NCI-H1105 treated with DMSO at 0.1 percent for 48 hours (cell line): Measurements from ENCODE around the gene GPC5.
"Not testable (repeated sequence)": the region's sequence is repeated elsewhere in the genome, so short reads cannot be mapped to it uniquely, and the experiment has no call there.

Experiments used
- DNase-seq: peaks from one replicate; lab custom pipeline; 2025; lab: John Stamatoyannopoulos, UW

GPC5 gene

DNA sequence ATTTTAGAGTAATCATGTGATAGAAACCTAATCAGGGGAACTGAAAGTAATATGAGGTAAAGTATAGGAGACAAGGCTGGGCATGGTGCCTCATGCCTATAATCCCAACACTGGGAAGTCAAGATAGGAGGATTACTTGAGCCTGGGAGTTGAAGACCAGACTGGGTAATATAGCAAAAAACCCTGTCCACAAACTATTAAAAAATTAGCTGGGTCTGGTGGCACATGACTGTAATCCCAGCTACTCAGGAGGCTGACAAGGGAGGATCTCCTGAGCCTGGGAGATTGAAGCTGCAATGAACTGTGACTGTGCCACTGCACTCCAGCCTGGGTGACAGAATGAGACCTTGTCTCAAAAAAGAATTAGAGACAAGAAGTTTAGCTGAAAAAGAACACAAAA is 469.9 kb downstream of the GPC5 start:
- DNase-seq: no peak

DNA sequence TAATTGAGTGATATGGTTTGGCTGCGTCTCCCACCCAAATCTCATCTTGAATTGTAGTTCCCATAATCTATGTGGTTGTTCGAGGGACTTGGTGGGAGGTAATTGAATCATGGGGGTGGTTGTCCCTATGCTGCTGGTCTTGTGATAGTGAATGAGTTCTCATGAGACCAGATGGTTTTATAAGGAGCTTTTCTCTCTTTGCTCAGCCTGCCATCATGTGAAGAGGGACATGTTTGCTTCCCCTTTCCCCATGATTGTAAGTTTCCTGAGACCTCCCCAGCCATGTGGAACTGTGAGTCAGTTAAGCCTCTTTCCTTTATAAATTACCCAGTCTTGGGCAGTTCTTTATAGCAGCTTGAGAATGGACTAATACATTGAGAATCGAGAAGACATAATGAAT is 480.1 kb downstream of the GPC5 start:
- no peak for DNase-seq

DNA sequence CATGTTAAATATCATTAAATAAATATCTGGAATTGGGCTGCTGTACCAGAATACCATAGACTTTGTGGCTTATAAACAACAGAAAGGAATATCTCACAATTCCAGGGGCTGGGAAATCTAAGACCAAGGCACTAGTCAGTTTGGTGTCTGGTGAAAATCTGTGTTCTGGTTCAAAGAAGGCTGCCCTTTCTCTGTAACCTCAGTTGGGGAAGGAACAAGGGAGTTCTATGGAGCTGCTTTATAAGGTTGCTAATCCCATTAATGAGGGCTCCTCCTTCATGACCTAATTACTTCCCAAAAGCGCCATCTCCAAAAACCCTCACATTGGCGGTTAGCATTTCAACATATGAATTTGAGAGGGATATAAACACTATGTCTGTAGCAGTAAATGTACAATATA is 480.9 kb downstream of the GPC5 start:
- no peak for DNase-seq

DNA sequence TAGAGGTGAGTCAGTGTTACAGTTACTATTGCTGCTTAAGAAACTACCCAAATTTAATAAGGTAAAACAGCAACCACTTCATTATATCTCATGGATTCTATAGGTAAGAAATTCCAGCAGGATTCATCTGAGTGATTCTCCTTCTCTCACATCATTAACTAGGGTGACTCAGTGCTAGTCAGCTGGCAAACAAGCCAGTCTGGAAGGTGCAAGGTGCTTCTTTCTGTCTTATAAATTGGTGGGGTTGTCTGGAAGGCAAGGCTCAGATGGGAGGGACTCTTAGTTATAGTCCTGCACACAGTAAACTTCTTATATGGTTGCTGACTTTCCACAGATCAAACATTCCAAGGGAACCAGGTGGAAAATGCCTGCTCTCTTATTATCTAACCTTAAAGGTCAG is 484.5 kb downstream of the GPC5 start:
- no peak for DNase-seq

DNA sequence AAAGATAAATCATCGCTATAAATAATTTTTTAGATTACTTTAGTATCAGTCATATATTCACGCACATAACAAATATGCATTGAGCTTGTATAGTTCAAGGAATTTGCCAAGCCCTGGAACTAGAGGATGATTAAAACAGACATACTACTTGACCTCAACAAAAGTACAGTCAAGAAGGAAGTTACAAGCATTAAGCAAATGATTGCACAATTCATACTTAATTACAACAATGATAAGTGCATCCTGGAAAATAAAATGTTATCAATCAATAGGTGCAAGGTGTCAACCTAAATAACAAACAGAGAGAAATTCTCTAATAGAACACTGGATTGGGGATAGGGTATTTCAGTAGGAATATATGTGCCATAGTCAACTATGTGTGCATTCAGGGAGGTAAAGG is 491.2 kb downstream of the GPC5 start:
- DNase-seq: no peak

DNA sequence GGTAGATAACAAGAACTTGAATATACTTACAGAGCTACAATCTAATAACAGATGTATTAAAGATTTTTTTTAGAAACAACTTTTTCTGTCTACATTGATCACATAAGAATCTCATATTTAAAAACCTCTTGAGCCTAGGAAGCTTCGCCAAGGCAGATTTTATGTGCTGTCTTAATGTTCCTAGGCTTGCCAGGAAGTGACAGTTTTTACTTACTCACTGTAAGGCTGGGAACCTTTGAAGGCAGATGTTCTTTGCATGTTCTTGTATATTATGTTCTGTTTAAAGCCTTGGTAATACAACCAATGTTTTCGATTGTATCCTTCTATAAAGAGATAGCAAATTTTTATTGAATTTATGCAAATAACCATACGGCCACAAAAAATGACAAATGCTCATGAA is 492.7 kb downstream of the GPC5 start:
- no peak for DNase-seq

DNA sequence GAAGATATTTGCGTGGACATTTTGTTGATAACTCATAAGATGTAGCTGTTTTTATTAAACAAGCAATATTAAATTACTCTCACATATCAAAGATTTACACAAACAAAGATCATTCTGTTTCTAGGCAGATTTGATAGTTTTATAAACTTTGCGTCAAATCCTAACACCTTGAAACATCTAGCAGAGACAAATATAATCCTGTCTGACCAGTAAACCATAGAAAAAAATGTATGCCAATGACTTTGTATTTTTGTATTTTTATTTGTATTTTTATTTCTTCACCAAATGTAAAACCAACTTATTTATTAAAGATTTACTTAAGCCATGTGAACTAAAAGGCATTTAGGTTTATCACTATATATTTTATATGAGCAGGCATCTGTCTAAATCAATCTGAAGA is 494.6 kb downstream of the GPC5 start:
- DNase-seq: no peak

DNA sequence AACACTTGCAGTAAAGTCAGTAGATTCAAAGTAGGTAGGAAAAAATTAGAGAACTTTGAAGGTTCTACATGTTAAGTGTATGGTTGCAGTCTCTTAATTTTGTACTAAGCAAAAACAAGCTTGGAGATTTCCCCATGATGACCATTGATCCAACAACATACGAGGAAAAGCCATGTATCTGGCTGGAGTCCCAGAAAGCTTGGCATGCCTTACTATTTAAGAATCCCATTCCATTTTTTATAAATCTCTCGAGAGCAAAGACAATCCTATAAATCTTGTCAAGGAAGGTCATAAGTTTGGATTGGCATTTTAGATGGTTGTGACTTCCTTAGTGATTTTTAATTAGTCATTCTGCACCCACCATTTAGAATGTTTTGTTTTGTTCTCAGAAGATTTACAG is 495.9 kb downstream of the GPC5 start:
- DNase-seq: peak; percentile 10

DNA sequence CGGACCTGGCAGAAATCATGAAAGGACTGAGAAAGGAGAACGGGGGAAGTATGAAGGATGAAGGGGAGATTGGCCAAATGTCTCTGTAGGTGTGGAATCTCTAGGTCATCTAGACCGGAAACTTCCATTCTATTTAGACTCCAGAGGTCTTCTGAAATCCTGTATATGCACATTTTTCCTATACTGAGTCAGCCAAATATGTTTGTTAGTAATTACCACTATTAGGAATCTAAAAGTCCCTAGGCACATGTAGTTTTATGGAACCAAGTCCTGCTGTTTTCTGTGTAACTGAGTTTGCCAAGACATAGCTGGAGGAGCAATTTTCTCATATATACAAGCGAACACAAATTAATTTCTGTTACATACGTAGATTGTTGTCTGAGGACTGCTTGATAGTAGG is 498.1 kb downstream of the GPC5 start:
- no peak for DNase-seq

DNA sequence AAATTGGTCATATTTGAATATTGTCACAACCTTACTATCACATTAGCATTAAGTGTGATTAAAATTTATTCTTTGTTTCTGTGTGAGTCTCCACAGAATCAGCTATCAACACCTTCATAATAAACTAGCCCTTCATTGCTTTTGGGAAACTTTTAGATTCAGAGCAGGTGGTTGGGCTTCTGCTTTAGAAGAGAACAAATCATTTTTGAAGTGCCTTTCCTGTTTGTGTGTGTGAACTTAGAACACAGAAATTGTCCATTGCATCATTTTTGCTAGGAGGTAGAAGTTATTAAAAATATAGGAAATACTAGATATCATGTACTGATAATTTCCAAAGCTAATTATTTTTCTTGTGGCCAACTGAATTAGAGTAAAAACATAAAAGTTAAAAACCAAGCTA is 500.6 kb downstream of the GPC5 start:
- DNase-seq: not testable (repeated sequence)

DNA sequence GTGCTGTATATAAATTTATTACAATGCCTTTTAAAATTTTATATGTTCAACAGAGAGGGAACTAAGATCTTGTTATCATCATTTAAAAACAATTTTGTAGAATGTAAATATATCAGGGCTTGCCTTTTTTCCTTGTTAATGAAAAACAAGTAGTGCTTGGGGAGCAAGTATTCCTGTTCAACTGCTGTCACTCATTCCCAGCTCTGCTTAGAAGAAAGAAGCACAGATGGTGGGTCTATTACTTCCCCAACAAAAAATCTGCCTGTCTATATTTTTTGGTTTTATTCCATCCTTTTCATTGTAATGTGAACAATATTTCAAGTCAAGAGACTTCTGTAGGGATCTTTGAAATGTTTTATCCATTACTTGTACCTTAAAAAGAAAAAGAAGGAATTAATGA is 503.9 kb downstream of the GPC5 start:
- no peak for DNase-seq

DNA sequence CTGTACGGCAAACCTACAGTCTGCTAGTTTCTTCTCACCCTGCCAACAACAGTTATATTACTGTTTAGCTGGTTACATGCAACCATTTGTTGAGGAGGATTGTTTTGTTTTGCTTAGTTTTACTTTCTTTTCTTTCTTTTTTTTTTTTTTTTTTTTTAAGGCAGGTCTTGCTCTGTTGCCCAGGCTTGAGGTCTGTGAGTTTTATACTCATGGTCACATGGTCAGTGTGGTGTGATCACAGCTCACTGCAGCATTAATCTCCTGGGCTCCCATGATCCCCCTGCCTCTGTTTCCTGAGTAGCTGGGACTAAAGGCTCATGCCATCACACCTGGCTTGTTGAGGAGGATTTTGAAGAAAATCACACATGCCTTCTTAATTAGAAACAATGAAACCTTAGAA is 505.6 kb downstream of the GPC5 start:
- no peak for DNase-seq

DNA sequence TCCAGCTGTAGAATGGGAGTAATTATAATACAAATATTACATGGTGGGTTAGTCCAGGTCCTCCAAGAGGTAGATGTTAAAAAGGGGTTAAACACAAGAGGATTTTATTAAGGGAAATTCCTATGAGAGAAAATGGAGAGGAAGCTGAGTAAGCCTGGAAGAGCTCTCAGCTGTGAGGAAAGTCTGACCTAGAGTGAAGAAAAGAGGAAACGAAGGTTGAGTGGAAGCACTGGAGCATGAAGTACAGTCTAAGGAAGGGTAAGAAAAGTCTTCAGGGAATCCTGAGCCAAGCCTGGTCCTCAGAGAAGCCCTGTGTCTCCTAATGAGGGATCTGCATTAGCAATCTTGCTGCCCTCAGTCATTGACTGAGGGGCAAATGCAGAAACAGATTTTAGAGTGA is 506.2 kb downstream of the GPC5 start:
- no peak for DNase-seq

DNA sequence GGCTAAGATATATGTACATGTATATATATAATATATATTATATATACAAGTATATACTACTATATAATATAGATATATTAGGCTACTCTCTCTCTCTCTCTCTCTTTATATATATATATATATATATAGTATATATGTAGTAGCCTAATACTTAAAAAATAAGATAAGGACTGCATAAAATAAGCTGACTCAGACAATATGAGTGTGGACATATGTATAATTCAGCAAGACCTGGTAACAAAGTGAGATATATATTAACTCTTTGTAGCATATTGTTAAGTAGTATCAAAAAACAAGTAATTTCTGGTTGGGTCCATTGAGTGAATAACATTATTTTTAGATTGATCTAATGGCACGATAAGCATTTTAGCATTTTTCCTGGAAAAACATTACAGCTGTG is 509.0 kb downstream of the GPC5 start:
- DNase-seq: no peak

DNA sequence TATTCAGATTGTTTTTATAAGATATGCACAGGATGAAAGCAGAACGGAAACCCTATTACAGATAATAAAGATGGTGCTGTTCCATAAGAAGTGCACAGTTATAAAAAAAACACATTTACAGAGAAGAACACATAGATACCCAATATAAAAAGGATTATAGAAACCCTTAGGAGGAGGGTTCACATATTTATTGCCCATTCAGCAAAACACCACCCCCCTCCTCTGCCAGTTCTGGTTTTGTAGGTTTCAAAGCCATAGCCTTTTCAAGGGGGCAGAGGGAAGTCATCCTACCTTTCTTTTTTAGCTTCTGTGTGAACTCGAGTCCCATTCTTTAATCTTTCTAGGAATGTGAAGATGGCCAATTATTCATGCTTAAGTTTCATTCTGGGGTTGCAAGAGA is 511.2 kb downstream of the GPC5 start:
- DNase-seq: no peak

DNA sequence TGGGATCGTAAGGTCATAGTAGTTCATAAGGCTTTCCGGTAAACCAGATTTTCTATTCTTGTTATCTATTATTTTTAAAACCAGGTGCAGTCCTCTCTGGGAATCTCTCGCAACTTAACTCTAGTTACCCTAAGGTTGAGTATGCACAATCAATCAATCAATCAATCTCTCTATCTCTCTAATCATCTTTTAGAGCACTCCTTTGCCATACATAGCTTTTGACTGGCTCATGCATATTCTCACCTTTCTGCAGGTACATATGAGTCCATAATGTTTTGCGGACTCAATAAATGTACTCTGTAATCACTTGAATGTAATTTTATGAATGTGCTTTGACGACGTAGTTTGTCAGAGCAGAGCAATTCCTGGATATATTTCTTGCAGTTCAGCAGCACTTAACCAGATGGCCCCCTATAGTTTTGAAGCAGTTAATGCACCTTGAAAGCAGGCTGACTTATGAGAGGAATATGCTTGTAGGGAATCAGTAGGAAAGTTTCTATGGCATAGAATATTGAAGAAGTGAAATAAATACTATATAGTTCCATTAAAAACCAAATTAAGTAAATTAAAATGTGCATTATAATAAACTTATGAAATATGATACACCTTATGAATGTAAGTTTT is 524.7 kb downstream of the GPC5 start:
- DNase-seq: no peak

DNA sequence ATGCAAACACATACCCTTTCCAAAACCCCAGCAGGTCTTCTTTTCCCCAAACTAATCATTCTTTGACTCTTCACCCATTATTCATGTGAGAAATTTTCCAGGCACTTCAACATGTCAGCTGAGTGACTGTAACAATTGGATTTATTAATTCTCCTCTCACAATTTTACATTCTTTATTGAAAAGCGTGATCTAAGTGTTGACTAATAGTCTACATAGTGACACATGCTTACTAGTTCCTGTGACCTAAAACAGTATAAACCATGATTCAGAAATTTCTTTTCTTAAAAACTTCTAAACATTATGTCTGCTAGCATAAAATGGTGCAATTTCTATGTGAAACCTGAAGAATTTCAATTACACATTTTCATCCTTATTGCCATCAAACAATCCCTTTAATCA is 532.3 kb downstream of the GPC5 start:
- no peak for DNase-seq

DNA sequence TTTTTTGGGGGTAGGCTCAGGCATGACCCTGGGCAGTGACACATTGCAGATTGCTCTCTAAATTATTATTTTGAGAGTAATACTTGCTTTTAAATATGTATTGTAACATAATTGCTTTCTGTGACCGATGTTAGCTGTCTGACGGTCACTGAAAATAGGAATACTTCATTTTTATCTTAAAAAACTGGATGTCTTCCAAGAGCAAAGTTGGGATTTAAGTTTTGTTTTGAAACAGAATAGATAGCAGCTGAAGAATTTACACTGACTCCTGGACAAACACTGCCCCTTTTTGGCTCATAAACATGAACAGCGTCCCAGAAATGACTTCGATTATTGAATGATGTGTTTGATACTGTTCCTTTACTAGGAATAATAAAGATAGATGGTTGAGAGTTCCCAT is 535.9 kb downstream of the GPC5 start:
- no peak for DNase-seq

DNA sequence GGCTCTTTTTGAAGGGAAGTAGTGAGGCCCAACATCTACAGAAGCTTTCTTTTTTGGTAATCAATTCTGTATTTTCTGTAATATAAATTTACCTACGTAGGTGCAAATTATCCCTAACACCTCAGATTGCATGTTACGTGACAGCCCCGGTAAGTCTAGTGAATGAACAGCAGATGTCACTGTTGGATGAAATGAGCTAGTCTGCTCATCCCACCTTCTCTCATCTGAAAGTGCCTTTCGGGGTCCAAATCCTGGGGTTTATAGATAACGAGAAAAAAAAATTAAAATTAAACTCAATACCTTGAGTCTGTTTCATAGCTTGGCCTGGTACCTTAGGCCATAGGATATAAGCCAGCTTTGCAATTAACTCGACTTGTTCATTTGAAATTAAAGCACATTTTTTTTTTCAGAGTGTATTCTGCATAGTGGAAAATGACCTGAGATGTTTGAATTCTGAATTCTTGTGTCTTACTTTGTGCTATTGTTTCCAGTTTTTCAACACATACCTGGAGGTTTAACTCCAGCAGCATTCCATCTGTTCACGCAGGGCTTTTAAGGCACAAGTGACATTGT is 548.2 kb downstream of the GPC5 start:
- peak; percentile 36 for DNase-seq

DNA sequence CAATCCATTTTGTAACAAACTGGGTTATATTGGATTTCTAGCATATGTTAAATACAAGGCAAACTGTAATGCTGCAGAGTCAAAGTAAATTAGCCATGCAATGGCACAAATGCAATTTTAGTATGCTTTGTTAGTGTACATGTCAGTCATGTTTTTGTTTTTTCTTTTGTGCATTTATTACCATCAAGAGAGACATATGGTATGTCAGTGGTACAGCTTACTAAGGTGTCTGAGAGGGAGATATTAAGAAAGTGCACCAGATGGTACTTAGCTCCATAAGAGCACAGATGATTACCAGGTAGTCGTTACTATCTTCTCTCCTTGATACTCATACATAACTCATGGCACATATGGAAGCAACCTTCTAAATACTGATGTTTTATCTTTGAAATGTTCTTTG is 550.3 kb downstream of the GPC5 start:
- DNase-seq: no peak

DNA sequence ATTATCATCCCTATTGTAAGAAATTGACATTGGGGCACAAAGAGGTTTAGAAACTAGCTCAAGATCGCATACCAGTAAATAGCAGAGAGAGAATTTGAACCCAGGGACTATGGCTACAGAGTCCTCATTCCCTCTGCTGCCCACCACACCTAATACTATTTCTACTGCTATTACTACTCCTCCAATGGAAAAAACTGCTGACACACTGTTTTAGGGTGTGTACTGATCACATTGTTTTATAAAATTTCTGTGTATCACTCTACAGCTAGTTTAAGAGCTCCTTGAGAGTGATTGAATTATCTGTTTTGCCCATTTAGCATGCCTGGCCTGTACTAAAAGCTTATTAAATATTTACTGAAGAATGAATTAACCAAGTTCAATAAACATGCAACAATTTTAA is 552.4 kb downstream of the GPC5 start:
- DNase-seq: no peak

DNA sequence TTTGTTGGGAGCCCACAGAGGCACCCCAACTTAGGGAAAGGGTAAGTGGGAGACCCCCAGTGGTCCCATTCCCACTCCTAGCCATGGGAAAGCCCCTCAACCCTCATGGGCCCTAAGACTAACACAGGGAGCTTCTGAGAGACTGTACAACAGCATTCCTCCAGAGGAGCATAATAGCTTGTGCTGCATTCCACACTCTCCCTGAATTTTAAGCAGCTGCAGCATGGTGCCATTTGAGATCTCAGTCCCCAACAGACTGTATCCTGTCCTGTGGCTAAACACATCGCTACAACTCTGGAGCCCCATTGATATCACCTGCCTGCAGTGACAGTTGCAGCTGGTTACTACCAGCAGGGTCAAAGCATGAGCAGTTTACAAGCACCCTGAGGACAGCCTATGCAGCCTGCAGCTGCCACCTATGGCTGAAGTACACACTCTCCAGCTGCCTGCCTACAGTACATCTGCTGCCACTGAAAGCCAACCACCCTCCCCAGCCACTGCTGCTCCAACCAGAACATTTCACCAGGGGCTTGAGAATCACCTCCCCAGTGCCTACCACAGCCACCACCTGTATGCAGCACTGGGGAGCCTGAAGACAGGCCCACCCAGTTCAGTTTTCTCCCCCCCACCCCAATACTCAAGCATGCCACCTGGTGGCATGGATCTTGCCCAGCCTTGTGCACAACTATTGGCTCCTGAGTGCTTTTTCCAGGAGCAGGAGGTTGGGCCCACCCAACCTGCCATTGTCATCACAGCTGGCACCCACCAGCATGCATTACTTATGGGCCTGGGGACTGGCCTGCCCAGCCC is 557.3 kb downstream of the GPC5 start:
- no peak for DNase-seq

DNA sequence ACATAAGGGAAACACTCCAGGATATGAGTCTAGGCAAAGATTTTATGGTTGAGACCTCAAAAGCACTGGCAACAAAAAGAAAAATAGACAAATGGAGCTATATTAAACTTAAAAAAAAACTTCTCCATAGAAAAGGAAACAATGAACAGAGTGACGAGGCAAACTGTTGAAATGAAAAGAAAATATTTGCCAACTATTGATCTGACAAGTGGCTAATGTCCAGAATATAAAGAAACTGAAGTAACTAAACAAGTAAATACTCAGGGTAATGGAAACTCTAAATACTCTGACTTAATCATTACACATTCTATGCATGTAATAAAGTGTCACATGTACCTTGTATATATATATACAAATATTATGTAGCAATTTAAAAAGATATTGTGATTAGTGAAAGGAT is 562.5 kb downstream of the GPC5 start:
- DNase-seq: no peak

DNA sequence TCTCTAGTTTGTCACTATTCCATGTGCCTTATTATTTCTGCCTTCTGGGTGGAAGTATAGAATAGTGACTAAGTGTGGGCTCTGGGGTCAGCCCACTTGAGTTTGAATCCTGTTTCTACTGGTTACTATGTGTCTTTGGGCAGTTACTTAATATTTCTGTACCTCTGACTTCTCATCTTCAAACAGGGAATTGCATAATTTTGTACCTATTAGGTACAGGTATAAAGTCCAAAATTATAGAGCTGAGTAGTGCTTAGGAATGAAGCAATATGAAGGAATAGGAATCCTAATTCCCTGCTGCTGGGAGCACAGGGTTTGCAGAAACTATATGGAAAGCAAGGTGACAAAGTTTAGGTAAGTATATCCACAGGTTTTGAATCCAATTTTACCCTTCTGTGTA is 564.5 kb downstream of the GPC5 start:
- no peak for DNase-seq
